ENCODE data around the gene CNNM4.
"Not testable (repeated sequence)": the region's sequence is repeated elsewhere in the genome, so short reads cannot be mapped to it uniquely, and the experiment has no call there.

The CNNM4 gene

DNA sequence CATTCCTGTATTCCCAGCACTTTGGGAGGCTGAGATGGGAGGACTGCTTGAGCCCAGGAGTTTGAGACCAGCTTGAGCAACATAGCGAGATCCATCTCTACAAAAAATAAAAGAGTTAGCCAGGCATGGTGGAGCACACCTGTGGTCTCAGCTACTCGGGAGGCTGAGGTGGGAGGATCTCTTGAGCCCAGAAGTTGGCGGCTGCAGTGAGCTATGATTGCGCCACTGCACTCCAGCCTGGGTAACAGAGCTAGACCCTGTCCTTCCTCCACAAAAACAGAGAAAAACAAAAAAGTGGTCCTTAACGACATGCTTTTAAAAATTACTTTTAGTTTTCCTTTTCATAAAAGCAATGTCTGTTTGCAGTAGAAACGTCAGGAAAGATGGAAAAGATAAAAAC lies 35.8 kb downstream of the CNNM4 start:
- not testable (repeated sequence) for H3K9me3 ChIP-seq (ENCODE audit: control insufficient read depth, insufficient read depth, low read length); H3K9ac ChIP-seq (ENCODE audit: low read depth, low read length); H3K27ac ChIP-seq (ENCODE audit: low read depth, low read length); H3K4me1 ChIP-seq (ENCODE audit: control insufficient read depth, insufficient read depth, low read length); H3K27me3 ChIP-seq (ENCODE audit: control insufficient read depth, insufficient read depth, low read length); H3K4me3 ChIP-seq (ENCODE audit: low read depth, low read length)
- H3K36me3 ChIP-seq (ENCODE audit: control insufficient read depth, insufficient read depth, low read length), result peaks cover 15% of the 10 kb centered on the region

DNA sequence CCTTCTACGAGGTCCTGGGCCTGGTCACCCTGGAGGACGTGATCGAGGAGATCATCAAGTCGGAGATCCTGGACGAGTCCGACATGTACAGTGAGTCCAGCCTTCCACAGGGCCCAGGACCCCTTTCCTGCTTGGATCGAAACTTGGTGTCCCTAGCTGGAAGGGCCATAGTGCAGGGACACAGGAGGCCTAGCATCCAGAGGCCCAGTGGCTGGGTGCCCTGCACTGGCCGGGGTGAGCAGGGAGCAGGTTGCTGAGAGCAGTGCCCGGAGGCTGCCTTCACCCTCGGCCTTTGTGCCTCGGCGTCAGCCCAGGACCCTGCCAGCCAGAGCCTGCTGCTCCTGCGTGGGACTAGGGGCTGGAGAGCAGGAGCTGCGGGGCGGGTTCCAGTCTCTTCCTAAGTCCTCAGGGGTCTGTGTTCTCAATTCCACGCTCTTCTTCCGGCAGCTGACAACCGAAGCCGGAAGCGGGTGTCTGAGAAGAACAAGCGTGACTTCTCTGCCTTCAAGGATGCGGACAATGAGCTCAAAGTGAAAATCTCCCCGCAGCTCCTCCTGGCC lies 36.4 kb downstream of the CNNM4 start:
- Histone ChIP-seq H3K9ac (ENCODE audit: low read depth, low read length) (no peak overlapping the region), H3K9me3 (ENCODE audit: control insufficient read depth, insufficient read depth, low read length) (no peaks in the 10 kb centered on the region), H3K4me3 (ENCODE audit: low read depth, low read length) (no peak overlapping the region), H3K4me1 (ENCODE audit: control insufficient read depth, insufficient read depth, low read length) (0 out of 2 replicates have a peak, but pooled peaks cover 2% of the 10 kb centered on the region), H3K36me3 (ENCODE audit: control insufficient read depth, insufficient read depth, low read length) (peaks cover 20% of the 10 kb centered on the region), H3K27me3 (ENCODE audit: control insufficient read depth, insufficient read depth, low read length) (no peaks in the 10 kb centered on the region), H3K27ac (ENCODE audit: low read depth, low read length) (no peak overlapping the region)

DNA sequence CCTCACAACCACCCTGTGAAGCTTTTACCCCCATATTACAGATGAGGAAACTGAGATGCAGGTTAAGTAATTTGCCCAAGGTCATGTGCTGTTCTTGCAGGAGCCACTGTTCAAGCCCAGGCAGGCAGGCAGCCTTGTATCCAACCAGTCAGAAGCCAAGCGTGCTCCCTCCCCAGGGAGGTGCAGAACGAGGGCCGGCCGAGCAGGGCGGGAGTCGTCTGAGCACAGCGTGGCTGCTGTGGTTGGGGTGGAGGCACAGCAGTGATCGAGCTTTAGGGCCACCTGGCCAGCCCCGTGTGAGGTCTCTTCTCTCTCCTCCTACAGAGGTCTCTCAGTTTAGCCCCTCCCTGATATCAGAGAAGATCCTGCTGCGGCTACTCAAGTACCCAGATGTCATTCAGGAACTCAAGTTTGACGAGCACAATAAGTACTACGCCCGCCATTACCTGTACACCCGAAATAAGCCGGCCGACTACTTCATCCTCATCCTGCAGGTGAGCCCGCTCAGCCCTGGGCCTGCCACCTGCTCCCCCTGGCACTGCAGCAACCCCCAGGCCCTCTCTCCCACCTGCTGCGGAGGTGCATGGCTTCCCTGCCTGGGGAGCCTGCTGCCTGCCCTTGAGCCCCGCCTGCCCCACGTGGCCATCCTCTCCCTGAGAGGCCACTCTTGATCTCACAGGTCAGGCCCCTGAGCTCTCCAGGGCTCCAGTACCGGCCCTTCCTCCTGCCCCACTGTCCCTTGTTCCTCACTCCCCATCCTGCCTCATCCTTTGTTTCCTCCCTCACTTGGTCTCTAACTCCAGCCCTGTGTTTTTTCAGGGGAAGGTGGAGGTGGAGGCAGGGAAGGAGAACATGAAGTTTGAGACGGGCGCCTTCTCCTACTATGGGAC lies 38.3 kb downstream of the CNNM4 start:
- peaks cover 20% of the 10 kb centered on the region for H3K36me3 ChIP-seq (ENCODE audit: control insufficient read depth, insufficient read depth, low read length)
- no peak overlapping the region for H3K4me3 ChIP-seq (ENCODE audit: low read depth, low read length)

DNA sequence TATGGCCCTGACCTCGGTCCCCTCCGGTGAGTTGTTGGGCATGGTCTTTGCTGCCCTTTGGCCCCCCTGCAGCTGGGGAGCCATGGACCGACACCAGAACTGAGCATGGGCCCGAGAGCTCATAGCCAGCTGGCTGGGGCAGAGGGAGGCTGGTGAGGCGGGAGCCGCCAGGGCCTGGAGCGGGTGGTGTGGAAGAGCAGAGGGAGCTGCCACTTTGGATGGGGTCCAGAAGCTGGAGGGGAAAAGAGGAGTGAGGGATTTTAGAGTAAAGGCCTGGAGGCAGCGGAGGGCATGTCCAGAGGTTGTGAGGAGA lies 38.9 kb downstream of the CNNM4 start:
- H3K27me3 ChIP-seq (ENCODE audit: control insufficient read depth, insufficient read depth, low read length), result no peaks in the 10 kb centered on the region
- no peak overlapping the region for H3K4me3 ChIP-seq (ENCODE audit: low read depth, low read length)
- H3K4me1 ChIP-seq (ENCODE audit: control insufficient read depth, insufficient read depth, low read length), result 0 out of 2 replicates have a peak, but pooled peaks cover 2% of the 10 kb centered on the region
- H3K9me3 ChIP-seq (ENCODE audit: control insufficient read depth, insufficient read depth, low read length), result no peaks in the 10 kb centered on the region
- peaks cover 20% of the 10 kb centered on the region for H3K36me3 ChIP-seq (ENCODE audit: control insufficient read depth, insufficient read depth, low read length)
- H3K9ac ChIP-seq (ENCODE audit: low read depth, low read length), result no peak overlapping the region
- no peak overlapping the region for H3K27ac ChIP-seq (ENCODE audit: low read depth, low read length)

More for the DNA sequence above, 38.3 kb downstream of the CNNM4 start:
- Histone ChIP-seq H3K4me1 (ENCODE audit: control insufficient read depth, insufficient read depth, low read length) (0 out of 2 replicates have a peak, but pooled peaks cover 2% of the 10 kb centered on the region), H3K27me3 (ENCODE audit: control insufficient read depth, insufficient read depth, low read length) (no peaks in the 10 kb centered on the region), H3K9me3 (ENCODE audit: control insufficient read depth, insufficient read depth, low read length) (no peaks in the 10 kb centered on the region), H3K9ac (ENCODE audit: low read depth, low read length) (no peak overlapping the region), H3K27ac (ENCODE audit: low read depth, low read length) (no peak overlapping the region)

DNA sequence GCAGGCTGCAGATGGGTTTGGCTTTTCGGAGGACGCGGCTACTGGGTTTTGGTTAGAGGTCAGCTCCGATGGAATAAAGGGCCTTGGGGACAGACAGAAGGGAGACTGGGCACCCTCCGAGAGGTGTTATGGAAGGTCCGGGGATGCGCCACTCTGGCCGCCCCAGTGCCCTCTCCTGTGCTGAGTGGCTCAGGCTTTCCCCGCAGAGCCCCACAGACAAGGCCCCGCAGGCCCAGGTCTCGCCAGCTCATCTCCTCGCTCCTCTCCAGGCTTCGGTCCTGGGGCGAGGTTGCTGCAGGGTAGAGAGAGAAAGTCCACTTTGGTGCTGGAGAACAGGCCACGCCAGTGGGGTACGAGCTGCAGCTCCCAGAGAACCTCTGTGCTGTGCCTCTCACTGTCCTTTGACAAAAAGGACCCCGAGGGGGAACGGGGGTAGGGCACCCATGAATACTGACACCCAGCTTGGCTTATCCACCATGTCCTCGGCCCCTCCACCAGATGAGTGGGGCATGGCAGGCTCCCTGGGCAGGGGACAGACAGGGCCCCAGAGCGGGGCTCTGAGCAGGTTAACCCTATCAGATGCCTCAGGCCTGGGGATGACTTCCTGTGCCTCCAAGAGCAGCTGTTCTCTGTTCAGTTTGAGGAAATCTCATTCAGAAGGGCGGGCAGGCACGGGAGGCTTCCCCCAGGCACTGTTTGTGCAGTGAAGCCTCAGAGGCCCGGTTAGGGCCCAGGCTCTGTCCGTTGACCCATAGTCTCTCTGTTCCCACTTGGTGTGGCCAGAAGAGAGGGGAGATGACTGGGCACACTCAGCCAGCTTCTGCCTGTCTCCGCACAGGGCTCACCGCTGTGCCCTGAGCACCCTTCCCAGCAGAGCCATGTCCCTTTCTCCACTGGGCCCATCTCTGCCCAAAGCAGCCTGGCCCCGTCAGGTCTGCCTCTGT lies 39.6 kb downstream of the CNNM4 start:
- Histone ChIP-seq H3K4me1 (ENCODE audit: control insufficient read depth, insufficient read depth, low read length) (0 out of 2 replicates have a peak, but pooled peaks cover 2% of the 10 kb centered on the region), H3K4me3 (ENCODE audit: low read depth, low read length) (no peak overlapping the region), H3K36me3 (ENCODE audit: control insufficient read depth, insufficient read depth, low read length) (peaks cover 20% of the 10 kb centered on the region), H3K27ac (ENCODE audit: low read depth, low read length) (no peak overlapping the region), H3K27me3 (ENCODE audit: control insufficient read depth, insufficient read depth, low read length) (no peaks in the 10 kb centered on the region), H3K9ac (ENCODE audit: low read depth, low read length) (no peak overlapping the region), H3K9me3 (ENCODE audit: control insufficient read depth, insufficient read depth, low read length) (no peaks in the 10 kb centered on the region)

DNA sequence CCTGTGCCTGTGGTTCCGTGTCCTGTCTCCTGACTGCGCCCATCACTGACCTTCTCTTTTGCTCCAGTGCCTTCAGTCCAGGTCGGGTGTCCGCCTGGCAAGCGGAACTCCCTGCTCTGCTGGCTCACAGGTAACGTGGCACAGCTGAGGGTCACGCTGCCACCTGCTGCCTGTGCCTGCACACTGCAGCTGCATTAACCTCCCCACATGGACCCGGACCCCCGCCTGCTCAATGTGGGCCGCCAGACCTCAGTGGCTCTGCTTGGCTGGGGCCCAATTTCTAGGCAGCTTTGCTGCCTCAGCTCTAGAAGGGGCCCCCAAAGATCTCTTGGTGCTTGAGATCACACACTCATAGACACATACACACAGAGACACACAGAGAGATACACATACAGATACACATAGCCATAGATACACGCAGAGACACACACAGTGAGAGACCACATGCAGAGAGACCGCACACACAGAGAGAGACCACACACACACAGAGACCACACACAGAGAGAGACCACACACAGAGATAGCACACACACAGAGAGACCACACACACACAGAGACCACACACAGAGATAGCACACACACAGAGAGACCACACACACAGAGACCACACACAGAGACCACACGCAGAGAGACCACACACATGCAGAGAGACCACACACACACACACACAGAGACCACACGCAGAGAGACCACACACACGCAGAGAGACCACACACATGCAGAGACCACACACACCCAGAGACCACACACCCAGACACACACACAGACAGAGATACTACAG lies 40.5 kb downstream of the CNNM4 start:
- H3K4me3 ChIP-seq (ENCODE audit: low read depth, low read length), result no peak overlapping the region
- H3K4me1 ChIP-seq (ENCODE audit: control insufficient read depth, insufficient read depth, low read length), result 0 out of 2 replicates have a peak, but pooled peaks cover 2% of the 10 kb centered on the region
- H3K27ac ChIP-seq (ENCODE audit: low read depth, low read length), result no peak overlapping the region
- H3K9me3 ChIP-seq (ENCODE audit: control insufficient read depth, insufficient read depth, low read length), result no peaks in the 10 kb centered on the region
- H3K36me3 ChIP-seq (ENCODE audit: control insufficient read depth, insufficient read depth, low read length), result peaks cover 20% of the 10 kb centered on the region
- no peak overlapping the region for H3K9ac ChIP-seq (ENCODE audit: low read depth, low read length)
- H3K27me3 ChIP-seq (ENCODE audit: control insufficient read depth, insufficient read depth, low read length), result no peaks in the 10 kb centered on the region

DNA sequence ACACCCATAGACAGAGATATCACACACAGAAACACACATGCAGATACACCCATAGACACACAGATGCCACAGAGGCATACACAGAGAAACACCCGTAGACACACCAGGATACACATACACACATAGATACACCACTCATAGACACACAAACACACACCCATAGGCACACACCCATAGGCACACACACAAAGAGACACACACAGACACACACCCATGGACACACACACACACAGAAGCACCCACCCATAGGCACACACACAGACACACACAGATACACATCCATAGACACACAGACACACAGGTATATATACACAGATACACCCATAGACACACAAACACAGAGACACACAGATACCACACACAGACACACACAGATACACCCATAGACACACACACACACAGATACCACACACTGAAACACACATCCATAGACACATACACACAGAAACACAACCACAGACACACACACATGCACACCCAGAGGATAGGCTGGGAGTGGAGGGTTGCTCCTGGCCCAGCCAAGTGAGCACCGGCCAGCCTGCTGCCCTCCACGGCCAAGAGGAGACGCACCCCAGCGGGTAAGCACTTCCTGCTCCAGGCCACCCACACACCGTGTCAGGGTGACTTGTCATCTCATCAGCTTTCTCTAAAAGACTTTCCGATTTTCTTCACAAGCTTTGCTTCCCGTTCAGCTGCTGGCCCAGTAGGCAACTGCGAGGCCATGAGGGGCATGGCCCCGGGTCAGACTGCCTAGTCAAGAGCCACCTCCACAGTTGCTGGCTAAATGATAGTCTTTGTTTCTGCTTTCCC lies 41.3 kb downstream of the CNNM4 start:
- Histone ChIP-seq H3K9ac (ENCODE audit: low read depth, low read length) (no peak overlapping the region), H3K4me1 (ENCODE audit: control insufficient read depth, insufficient read depth, low read length) (0 out of 2 replicates have a peak, but pooled peaks cover 2% of the 10 kb centered on the region), H3K36me3 (ENCODE audit: control insufficient read depth, insufficient read depth, low read length) (peaks cover 20% of the 10 kb centered on the region), H3K27ac (ENCODE audit: low read depth, low read length) (no peak overlapping the region), H3K27me3 (ENCODE audit: control insufficient read depth, insufficient read depth, low read length) (no peaks in the 10 kb centered on the region), H3K4me3 (ENCODE audit: low read depth, low read length) (no peak overlapping the region), H3K9me3 (ENCODE audit: control insufficient read depth, insufficient read depth, low read length) (no peaks in the 10 kb centered on the region)

DNA sequence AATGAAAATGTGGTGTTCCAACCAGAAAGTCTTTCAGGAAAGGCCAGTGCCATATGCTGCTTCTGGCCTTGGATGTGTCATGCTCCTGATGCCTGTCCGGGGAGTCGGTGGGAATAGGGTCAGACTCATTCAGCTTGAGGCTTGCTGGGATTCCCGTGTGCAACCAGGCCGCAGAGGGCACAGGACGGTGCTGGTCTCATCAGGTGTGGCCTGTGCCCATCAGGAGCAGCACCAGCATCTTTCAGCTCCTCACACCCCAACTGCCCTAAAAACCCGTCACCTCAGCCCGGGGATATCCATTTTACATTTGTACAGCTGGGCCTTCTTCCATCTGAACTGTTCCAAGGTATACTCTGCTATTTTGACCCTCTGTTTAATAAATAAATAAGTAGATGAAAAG lies 42.0 kb downstream of the CNNM4 start:
- H3K4me3 ChIP-seq (ENCODE audit: low read depth, low read length), result no peak overlapping the region
- H3K9ac ChIP-seq (ENCODE audit: low read depth, low read length), result no peak overlapping the region
- 0 out of 2 replicates have a peak, but pooled peaks cover 2% of the 10 kb centered on the region for H3K4me1 ChIP-seq (ENCODE audit: control insufficient read depth, insufficient read depth, low read length)
- no peaks in the 10 kb centered on the region for H3K9me3 ChIP-seq (ENCODE audit: control insufficient read depth, insufficient read depth, low read length)
- H3K36me3 ChIP-seq (ENCODE audit: control insufficient read depth, insufficient read depth, low read length), result peaks cover 15% of the 10 kb centered on the region
- no peak overlapping the region for H3K27ac ChIP-seq (ENCODE audit: low read depth, low read length)
- no peaks in the 10 kb centered on the region for H3K27me3 ChIP-seq (ENCODE audit: control insufficient read depth, insufficient read depth, low read length)

DNA sequence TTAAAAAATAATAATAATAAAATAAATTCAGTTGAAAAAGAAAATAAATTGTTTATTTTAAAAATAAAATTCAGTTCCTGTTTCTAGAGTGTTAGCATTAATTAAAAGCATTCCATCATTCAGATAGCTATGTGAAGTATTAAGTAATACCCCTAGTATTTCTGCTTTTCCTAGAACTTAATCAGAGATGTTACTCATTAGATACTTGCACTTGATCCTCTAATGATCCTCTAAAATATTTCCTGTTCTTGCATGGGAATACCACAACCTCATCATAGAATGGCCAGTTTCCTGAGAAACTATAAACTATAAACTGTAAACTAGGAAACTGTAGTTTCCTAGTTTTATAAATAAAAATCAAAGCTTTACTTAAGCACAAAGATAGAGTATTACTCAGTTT lies 44.3 kb downstream of the CNNM4 start:
- H3K27ac ChIP-seq (ENCODE audit: low read depth, low read length), result no peak overlapping the region
- H3K27me3 ChIP-seq (ENCODE audit: control insufficient read depth, insufficient read depth, low read length), result no peaks in the 10 kb centered on the region
- no peaks in the 10 kb centered on the region for H3K9me3 ChIP-seq (ENCODE audit: control insufficient read depth, insufficient read depth, low read length)
- H3K4me1 ChIP-seq (ENCODE audit: control insufficient read depth, insufficient read depth, low read length), result 0 out of 2 replicates have a peak, but pooled peaks cover 2% of the 10 kb centered on the region
- peaks cover 11% of the 10 kb centered on the region for H3K36me3 ChIP-seq (ENCODE audit: control insufficient read depth, insufficient read depth, low read length)
- no peak overlapping the region for H3K4me3 ChIP-seq (ENCODE audit: low read depth, low read length)
- H3K9ac ChIP-seq (ENCODE audit: low read depth, low read length), result no peak overlapping the region

DNA sequence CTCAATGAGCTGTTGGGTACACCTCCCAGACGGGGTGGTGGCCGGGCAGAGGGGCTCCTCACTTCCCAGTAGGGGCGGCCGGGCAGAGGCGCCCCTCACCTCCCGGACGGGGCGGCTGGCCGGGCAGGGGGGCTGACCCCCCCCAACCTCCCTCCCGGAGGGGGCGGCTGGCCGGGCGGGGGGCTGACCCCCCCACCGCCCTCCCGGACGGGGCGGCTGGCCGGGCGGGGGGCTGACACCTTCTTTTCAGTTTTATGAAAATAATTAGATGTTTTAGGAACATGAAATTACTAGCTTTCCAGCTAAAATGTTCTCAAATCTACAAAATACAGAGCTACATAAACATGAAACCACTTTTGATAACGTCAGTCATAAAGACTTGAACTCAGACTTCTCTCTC lies 45.2 kb downstream of the CNNM4 start:
- not testable (repeated sequence) for H3K4me3 ChIP-seq (ENCODE audit: low read depth, low read length); H3K27me3 ChIP-seq (ENCODE audit: control insufficient read depth, insufficient read depth, low read length); H3K4me1 ChIP-seq (ENCODE audit: control insufficient read depth, insufficient read depth, low read length); H3K9me3 ChIP-seq (ENCODE audit: control insufficient read depth, insufficient read depth, low read length); H3K9ac ChIP-seq (ENCODE audit: low read depth, low read length); H3K27ac ChIP-seq (ENCODE audit: low read depth, low read length)
- peaks cover 11% of the 10 kb centered on the region for H3K36me3 ChIP-seq (ENCODE audit: control insufficient read depth, insufficient read depth, low read length)

All from HUES48 (cell line).